Motor neuron (in vitro differentiated cells): ENCODE measurements around the gene MMP28. TPM values are rescaled to one million over a fixed set of nuclear protein-coding genes. Genes with fewer than 3 reads are reported as not detected.

ENCODE experiments used
- ATAC-seq, 8 experiments: fragments of 200-7000 bp; cut with Tn5 transposase; replicated peaks in 6 of 8; 2 replicates each; pipeline ENCODE4 v1.8.0; 2021; ENCODE audit warnings: mild to moderate bottlenecking in 8 of 8, moderate library complexity in 8 of 8
- H3K27ac ChIP-seq, 2 donors: fragments of 250-450 bp; sonication (Bioruptor Pico); 2 replicates each; pipeline ENCODE4 v1.9.0; 2021; ENCODE audit warnings: antibody characterized with exemption in 2 of 2, mild to moderate bottlenecking in 2 of 2, moderate library complexity in 1 of 2
- H3K4me1 ChIP-seq, 2 donors: fragments of 250-450 bp; sonication (Bioruptor Pico); replicated peaks in 1 of 2; 2 replicates each; pipeline ENCODE4 v1.6.1; 2021; ENCODE audit warnings: antibody characterized with exemption in 2 of 2, mild to moderate bottlenecking in 2 of 2, moderate library complexity in 1 of 2
- H3K4me3 ChIP-seq, 5 donors: fragments of 250-450 bp; sonication (Bioruptor Pico); 2 replicates each; pipeline ENCODE4 v1.9.0; 2021; ENCODE audit warnings: antibody characterized with exemption in 5 of 5, mild to moderate bottlenecking in 5 of 5, moderate library complexity in 4 of 5
- WGBS, 10 experiments: fragments of 450-650 bp; shearing (Covaris generic); methylation state at CpG; one replicate each; pipeline ENCODE4 v1.0.0; 2022; 5-methylcytosine and 5-hydroxymethylcytosine counted together
- in situ Hi-C, 9 experiments: fragments of 400-800 bp; cut with MboI; loops; one replicate each; pipeline ENCODE4 v1.15.0; 2021; ENCODE audit warnings: low sequenced_read_pairs in 9 of 9, low pct_unique_long_range_greater_than_20kb in 2 of 9; ENCODE audit not compliant: unreplicated experiment in 9 of 9
- total RNA-seq, 8 experiments: library from RNA; unstranded; fragments of 300-600 nt; gene quantifications; 2 replicates each; pipeline versions ENCODE4 v1.2.3 to v1.2.4, GENCODE V29; 2022

MMP28 gene
- total RNA-seq, 8 experiments from 2014 or later, result 0.09 to 11.1 (median 0.32) TPM; not detected in 3

GRCh38 chr17:35725058-35725457 lies 70.4 kb downstream of the MMP28 start:
- in situ Hi-C loops, result loop anchor here in 3 of 9 experiments (25.0 kb wide), 1 partner anchor 113 kb away; no protein-coding TSS in a partner anchor
- no peak for ATAC-seq

GRCh38 chr17:35723735-35724134 lies 71.7 kb downstream of the MMP28 start:
- 85 to 100% (median 100%) methylated on average over 1 to 2 of the region's 2 CpGs; no CpG with 5 or more reads in 2 of the 10 experiments for WGBS, 10 experiments
- Histone ChIP-seq H3K4me1 (peaks cover 13 to 24% of the 10 kb centered on the region in 2 donors), H3K4me3 (no peak overlapping the region), H3K27ac (no peak overlapping the region)
- no peak for ATAC-seq
- in situ Hi-C loops, result no loop called here

More at GRCh38 chr17:35725058-35725457, 70.4 kb downstream of the MMP28 start:
- Histone ChIP-seq H3K4me3 (no peak overlapping the region), H3K4me1 (peaks cover 17 to 35% of the 10 kb centered on the region in 2 donors), H3K27ac (no peak overlapping the region)
- WGBS, 10 experiments, result 71 to 100% (median 88%) methylated on average over 1 to 4 of the region's 4 CpGs; no CpG with 5 or more reads in 3 of the 10 experiments

- Histone ChIP-seq H3K4me1 (peaks cover 31% of the 10 kb centered on the region in 2 donors), H3K4me3 (no peak overlapping the region), H3K27ac (no peak overlapping the region)
- ATAC-seq, result peak in 1 of 8 experiments; percentile 62
- 0 to 100% (median 60%) methylated on average over 1 to 2 of the region's 2 CpGs; no CpG with 5 or more reads in 4 of the 10 experiments for WGBS, 10 experiments
- in situ Hi-C loops, result no loop called here
Observed at GRCh38 chr17:35717475-35717874, 78.0 kb downstream of the MMP28 start.

GRCh38 chr17:35716897-35717465 lies 78.5 kb downstream of the MMP28 start:
- WGBS, 10 experiments, result 71 to 100% (median 96%) methylated on average over 1 to 4 of the region's 4 CpGs; no CpG with 5 or more reads in 2 of the 10 experiments
- Histone ChIP-seq H3K27ac (no peak overlapping the region), H3K4me1 (peaks cover 31% of the 10 kb centered on the region in 2 donors), H3K4me3 (no peak overlapping the region)
- ATAC-seq, result no peak
- in situ Hi-C loops, result no loop called here

GRCh38 chr17:35716173-35716572 lies 79.3 kb downstream of the MMP28 start:
- no peak overlapping the region for H3K27ac ChIP-seq
- peaks cover 31% of the 10 kb centered on the region in 2 donors for H3K4me1 ChIP-seq
- WGBS, 10 experiments, result 40 to 90% (median 73%) methylated on average over 1 to 3 of the region's 3 CpGs; no CpG with 5 or more reads in 1 of the 10 experiments
- in situ Hi-C loops, result no loop called here
- no peak for ATAC-seq
- H3K4me3 ChIP-seq, result no peak overlapping the region

Other genes with a start within 250 kb of the MMP28 start
- under 1 TPM in 5 of 8 experiments, not detected in 3; 0.08 to 0.45 (median 0.10) TPM for gene SLFN14, start 234.8 kb downstream of the MMP28 start, total RNA-seq
- gene PEX12, start 217.1 kb downstream of the MMP28 start, total RNA-seq, result 10 to 100 TPM in 2 of 8 experiments, 1 to 10 TPM in 6; 3.9 to 13.0 (median 6.8) TPM
- 100 to 1,000 TPM in 5 of 8 experiments, 10 to 100 TPM in 3; 63.8 to 204 (median 126) TPM for gene AP2B1, start 208.3 kb downstream of the MMP28 start, total RNA-seq
- 10 to 100 TPM in 5 of 8 experiments, 1 to 10 TPM in 2, under 1 TPM in 1; 0.61 to 33.6 (median 10.7) TPM for gene RASL10B, start 64.0 kb downstream of the MMP28 start, total RNA-seq
- gene GAS2L2, start 42.4 kb downstream of the MMP28 start, total RNA-seq, result 1 to 10 TPM in 1 of 8 experiments, under 1 TPM in 5, not detected in 2; 0.08 to 1.8 (median 0.22) TPM
- under 1 TPM in 6 of 8 experiments, not detected in 2; 0.33 to 0.85 (median 0.63) TPM for gene C17orf50, start 34.8 kb downstream of the MMP28 start, total RNA-seq
- gene TAF15, start 13.8 kb upstream of the MMP28 start, total RNA-seq, result 100 to 1,000 TPM in 2 of 8 experiments, 10 to 100 TPM in 6; 40.6 to 190 (median 53.7) TPM
- gene HEATR9, start 73.2 kb upstream of the MMP28 start, total RNA-seq, result under 1 TPM in 5 of 8 experiments, not detected in 3; 0.08 to 0.18 (median 0.14) TPM
- gene CCL5, start 84.7 kb upstream of the MMP28 start, total RNA-seq, result under 1 TPM in 3 of 8 experiments, not detected in 5; 0.47 to 0.97 (median 0.51) TPM
- 1 to 10 TPM in 2 of 8 experiments, under 1 TPM in 5, not detected in 1; 0.21 to 3.7 (median 0.76) TPM for gene RDM1, start 135.1 kb upstream of the MMP28 start, total RNA-seq
- gene LYZL6, start 148.1 kb upstream of the MMP28 start, total RNA-seq, result under 1 TPM in 1 of 8 experiments, not detected in 7; 0.66 TPM
- gene CCL16, start 185.9 kb upstream of the MMP28 start, total RNA-seq, result under 1 TPM in 1 of 8 experiments, not detected in 7; 0.24 TPM
- gene CCL14, start 191.1 kb upstream of the MMP28 start, total RNA-seq, result under 1 TPM in 3 of 8 experiments, not detected in 5; 0.14 to 0.52 (median 0.15) TPM
- gene CCL15, start 205.9 kb upstream of the MMP28 start, total RNA-seq, result under 1 TPM in 3 of 8 experiments, not detected in 5; 0.21 to 0.47 (median 0.41) TPM
- gene CCL23, start 222.3 kb upstream of the MMP28 start, total RNA-seq, result not detected